GM19452 (cell line): ENCODE results near the gene CUL9.

ENCODE experiments used
- ATAC-seq: cut with Tn5 transposase; IDR thresholded peaks from one replicate; pipeline ENCODE4 v1.9.1; 2021; ENCODE audit not compliant: unreplicated experiment

The CUL9 gene

GRCh38 chr6:43269273-43270007 lies 87.4 kb downstream of the CUL9 start:
- no peak for ATAC-seq

- no peak for ATAC-seq
These were observed 89.3 kb downstream of the CUL9 start for GRCh38 chr6:43271103-43271815.

GRCh38 chr6:43271944-43272343 lies 89.9 kb downstream of the CUL9 start:
- ATAC-seq: no peak

GRCh38 chr6:43273707-43274106 lies 91.7 kb downstream of the CUL9 start:
- ATAC-seq: no peak
